GM19240 (cell line): ENCODE data around the gene AAK1.

Experiments used
- DNase-seq: peaks from one replicate; pipeline ENCODE4 v3.0.0; 2011; ENCODE audit warnings: low spot score; ENCODE audit not compliant: insufficient read length

The AAK1 gene

DNA sequence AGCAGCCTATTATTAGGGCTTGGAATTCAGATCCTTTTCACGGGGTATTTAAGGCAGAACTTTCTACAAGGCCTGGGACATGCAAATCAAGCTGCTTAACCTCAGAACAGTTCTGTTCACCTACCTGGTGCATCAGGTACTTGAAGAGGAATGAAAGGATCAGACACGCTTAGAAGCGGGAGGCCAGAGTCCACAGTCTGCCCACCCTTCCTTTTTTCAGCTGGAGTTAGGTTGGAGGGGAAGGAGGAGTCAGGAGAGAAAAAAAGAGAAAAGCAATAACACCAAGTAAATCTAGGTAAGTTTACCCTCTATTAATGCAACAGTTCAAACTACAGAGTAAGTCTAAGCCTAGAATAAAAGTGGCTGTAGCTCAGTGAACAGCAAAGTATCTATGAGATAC is 147.7 kb downstream of the AAK1 start:
- no peak for DNase-seq

DNA sequence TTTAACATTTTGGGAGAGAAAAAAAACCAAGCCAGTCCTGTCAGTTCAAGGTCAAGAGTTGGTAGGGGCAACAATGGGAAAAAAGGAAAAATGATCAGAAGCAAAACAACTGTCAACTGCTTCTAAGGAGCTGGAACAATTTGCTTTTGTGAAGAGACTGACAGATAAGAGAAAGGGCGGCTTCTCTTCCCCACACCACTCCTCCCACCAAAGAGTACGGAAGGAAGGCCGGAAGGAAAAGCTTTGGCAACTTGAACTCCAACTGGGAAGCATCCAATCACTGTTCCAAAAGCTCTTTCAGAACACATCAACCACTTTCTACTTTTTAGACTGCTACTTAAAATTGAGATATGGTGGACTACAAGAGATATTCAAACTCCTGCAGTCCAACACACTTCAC is 148.5 kb downstream of the AAK1 start:
- DNase-seq: no peak

DNA sequence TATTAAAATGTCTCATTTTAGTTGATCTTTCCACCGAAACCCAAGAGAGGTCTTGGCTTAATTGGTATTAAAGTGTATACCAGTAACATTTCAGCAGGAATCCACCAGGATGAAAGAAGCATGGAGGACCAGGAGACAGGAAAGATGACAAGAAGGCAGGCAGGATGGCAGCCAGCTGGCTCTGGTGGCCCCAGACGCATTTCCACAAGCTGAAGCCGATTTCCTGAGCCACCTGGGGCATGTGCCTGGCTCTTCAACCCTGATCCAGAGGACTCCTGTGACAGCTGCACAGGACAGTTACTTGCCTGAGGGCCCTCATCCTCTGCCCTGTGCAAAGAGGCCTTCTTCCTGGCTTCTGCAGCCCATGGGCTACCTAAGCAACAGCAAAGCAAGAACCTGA is 149.4 kb downstream of the AAK1 start:
- DNase-seq: no peak

DNA sequence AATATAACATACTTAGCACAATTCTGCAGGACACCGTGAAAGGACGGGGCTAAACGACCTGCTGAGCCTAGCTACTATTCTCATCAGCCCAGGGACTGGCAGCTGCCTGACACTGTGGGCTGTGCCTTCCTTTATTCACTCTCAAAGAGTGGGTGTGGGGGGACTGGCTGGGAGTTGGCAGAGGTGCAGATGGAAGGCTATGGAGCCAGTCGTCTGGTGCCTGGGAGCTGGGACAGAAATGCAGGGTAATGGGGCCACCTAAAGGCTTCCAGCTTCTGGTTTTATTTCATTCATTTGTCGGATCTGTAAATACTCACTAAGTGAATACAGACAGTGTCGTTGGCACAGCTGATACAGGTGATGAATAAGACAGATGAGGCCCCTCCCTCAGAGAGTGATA is 150.3 kb downstream of the AAK1 start:
- no peak for DNase-seq

DNA sequence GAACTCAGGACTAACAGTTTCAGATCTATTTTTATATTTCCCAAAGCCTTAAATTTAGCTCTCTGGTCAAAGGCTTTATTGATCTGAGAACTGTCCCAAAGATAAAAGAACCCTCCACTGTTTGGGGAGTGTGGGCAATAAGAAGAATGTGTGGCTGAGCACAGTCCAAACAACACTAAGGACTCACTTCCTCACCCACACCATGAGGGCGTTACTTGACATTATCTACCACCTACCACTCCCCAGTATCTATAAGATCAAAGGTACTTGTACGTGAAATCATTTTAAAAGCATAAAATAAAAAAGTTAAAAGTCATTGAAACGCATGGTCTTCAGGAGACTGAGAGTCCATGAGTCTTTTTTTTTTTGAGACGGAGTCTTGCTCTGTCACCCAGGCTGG is 151.7 kb downstream of the AAK1 start:
- no peak for DNase-seq

DNA sequence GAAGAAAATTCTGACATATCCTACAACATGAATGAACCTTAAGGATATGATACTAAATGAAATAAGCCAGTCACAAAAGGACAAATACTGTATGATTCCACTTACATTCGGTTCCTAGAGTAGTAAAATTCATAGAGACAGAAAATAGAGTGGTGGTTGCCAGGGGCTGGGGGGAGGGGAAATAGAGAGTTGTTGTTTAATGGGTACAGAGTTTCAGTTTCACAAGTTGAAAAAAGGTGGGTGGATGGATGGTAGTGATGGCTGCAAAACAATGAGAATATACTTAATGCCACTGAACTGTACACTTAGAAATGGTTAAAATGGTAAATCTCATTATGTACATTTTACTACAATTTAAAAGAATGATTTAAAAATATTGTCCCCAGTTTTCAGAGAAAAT is 153.1 kb downstream of the AAK1 start:
- no peak for DNase-seq

DNA sequence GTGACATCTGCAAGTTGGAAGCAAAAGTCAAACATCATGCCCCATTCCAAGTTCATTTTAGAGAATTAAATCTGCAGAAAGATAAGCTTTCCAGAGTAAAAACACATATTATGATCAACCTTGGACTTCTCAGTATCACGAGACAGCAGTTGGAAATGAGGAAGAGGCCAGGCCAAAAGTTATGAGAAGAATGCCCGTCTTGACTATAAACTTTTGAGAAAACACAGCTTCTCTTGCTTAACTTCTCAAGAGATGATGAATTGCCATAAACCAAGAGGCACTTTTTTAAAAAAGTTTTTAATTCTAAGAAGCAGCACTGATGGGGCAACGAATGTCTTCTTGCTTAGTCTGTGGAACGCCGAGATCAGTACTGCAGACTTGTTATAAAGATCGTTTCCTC is 153.7 kb downstream of the AAK1 start:
- no peak for DNase-seq

DNA sequence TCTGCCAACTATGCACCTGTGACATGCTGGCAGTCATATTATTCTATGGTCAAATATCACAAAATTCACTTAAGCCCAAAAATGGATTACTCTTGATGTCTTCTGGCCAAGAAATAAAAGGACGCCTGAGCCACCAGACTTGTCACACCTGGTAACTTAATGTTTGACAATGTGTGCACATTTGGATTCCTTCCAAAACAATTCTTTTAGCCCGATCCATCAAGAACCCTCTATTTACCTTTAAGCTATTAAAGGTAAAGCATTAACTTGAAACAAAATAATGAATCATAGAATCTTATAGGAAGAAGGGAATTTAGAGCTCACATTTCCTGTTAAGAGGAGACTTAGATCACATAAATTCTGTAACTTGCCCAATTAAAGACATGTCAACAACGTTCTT is 159.8 kb downstream of the AAK1 start:
- DNase-seq: no peak

DNA sequence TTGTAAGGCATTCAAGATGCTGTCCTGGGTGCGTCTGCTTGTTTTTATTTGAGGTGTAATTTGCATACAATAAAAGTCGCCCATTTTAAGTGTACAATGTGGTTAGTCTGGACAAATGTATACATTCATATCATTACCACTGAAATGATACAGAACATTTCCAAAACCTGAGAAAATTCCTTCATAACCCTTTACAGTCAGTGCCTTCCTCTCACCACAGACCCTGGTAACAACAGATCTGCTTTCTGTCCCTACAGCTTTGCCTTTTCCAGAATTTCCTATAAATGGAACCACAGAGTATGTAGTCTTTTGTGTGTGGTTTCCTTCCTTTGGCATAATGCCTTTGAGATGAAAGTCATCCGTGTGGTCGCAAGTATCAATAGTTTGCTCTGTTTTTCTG is 160.5 kb downstream of the AAK1 start:
- no peak for DNase-seq

DNA sequence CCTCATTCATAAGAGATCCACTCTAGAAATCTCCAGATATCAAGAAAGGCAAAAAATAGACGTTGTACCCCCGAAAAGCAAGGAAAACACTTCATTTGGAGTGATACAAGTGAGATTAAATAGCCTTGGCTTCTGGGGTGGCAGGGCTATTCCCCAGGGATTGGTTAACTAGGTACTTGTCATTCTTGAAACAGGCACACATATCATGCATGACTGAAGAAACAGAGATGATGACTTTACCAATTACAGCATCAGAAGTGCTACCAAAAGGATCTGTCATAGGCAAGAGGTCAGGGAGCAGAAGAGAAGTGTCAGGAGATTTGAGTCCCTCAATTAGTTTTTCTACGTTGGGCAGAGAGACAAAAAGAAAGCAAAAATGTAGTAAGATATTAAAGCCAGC is 161.1 kb downstream of the AAK1 start:
- DNase-seq: no peak

DNA sequence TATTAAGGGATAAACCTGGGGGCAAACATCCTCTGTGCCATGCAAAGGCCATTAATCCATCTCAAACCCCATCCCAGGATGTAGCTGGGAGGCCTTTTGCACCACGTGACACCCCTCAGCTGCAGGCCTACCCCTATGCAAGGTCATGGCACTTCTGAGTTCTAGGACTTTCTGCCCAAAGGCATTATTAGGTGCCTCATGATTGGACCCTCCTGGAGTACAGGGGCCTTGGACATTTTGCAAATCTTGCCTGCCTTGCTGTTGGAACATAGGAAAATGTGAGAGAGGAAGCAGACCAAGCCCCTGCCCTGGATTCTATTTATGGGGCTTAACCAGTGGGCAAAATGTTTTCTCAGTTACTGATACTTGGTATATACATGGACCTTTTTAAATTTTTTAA is 162.1 kb downstream of the AAK1 start:
- DNase-seq: no peak

DNA sequence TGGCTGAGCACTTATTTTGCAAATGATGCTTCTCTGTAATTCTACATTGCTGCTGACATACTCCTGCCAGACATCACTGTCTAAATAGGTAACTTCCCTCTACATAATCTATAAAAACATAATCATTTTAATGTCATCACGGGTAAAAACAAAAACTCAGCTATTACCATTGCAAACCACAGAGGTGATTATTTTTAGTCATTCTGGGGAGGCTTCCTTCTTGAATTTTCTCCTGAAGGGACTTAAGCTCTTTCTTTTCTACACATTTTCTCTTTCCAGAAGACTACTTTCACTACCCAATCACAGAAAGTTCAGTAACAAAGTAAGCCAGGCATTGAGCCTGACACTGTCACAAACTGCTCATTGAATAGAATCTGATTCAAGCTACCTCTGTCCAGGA is 165.9 kb downstream of the AAK1 start:
- no peak for DNase-seq

DNA sequence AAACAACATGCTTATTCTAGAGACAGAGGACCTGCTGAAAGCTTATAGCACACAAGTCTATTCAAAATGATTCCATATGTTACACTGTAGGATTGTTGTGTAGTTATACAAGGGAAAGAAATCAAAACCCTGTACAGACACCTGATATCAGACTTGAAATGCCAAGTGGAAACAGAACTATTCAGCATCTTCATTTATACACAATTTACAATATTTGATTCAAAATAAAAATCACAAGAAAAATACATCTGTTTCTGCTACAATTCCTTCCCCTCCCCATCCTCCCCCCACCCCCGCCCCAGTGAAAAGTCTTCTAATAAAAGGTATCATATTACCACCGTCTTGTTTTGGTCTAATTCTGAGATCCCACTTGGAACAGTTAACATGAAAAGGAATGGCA is 168.9 kb downstream of the AAK1 start:
- DNase-seq: no peak

DNA sequence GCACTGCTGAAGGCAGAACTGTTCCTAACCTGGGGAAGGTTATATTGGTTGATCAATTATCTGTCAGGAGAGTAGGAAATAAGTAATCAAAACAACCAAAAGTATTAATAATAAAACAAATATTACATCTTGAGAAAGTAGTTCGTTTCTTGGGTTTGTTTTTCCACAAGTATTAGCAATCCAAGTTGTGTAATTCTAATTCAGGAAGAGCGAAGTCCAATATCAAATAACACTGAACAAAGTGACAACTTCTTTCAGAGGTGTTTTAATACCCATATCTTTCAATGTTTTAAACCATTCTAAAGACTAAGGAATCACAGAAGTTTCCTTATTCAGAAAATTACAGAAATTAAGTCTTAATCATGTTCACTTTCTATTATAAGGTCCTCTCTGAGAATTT is 171.7 kb downstream of the AAK1 start:
- no peak for DNase-seq

DNA sequence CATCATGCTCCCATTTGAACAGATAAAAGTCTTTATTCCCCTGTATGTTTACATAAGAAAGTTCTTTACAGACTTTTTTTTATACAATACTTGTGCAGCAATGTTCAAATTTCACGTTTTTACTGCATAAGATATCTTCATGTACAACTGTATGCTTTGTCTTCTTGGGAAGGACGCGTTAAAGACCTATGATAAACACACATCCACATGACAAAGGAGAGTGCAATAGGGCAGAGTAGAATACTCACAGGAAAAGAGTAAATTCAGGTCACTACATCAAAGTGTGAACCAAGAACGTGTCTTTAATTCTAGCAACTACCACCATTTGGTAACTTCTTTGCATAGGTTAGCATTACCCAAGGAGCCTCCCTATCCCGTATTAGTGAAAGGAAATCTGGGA is 172.6 kb downstream of the AAK1 start:
- DNase-seq: no peak

DNA sequence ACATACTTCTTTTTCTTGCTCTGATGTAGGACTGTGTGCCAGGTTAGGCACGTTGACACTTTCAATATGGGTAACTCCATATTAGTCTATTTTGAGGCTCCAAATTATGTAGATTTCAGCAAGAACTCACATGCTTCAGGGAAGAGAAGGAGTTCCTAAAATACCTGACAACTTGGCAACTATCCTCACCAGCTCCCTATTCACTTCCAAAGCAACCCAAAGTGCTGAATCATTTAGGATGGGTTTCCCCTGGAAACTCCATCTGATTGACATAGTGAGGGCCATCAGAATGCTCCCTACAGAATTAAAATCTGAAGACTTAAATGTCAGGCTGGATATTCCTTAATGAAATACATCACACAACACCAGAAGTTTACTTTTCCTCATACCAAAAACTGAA is 173.8 kb downstream of the AAK1 start:
- no peak for DNase-seq

DNA sequence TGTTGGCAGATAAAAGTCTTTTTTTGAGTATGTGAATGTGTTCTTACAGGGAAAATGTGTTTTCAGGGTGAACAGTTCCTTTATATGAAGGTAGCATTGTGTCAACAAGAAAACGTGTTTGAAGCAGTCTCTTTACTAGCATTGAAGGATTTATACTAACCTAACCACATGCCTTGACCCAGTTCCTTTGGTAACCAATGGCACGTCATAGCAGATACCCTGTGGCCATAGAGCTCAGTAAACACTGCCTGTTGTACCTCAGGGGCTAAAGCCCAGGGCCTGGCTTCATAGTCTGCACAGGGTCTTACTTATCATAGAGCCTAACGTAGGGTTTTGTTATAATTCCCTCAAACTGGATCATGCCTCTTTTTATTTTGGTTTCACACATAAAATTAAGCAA is 174.2 kb downstream of the AAK1 start:
- DNase-seq: no peak

DNA sequence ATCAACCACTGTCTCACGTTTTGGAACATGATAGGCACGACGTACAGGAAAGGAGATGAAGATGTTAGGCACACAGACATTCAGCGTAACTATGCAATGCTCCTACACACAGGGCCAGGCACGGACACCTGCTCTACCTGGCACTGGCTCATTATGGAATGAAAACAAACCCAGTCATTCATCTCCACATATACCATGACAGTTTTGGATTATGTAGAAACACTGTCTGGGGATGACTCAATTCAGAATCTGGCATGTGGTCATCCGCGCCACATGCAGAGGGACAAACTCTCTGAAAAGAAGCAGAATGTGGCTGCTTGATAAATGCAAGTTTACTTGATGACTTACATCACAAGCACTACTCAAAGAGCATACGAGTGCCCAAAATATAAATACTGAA is 176.8 kb downstream of the AAK1 start:
- DNase-seq: no peak

DNA sequence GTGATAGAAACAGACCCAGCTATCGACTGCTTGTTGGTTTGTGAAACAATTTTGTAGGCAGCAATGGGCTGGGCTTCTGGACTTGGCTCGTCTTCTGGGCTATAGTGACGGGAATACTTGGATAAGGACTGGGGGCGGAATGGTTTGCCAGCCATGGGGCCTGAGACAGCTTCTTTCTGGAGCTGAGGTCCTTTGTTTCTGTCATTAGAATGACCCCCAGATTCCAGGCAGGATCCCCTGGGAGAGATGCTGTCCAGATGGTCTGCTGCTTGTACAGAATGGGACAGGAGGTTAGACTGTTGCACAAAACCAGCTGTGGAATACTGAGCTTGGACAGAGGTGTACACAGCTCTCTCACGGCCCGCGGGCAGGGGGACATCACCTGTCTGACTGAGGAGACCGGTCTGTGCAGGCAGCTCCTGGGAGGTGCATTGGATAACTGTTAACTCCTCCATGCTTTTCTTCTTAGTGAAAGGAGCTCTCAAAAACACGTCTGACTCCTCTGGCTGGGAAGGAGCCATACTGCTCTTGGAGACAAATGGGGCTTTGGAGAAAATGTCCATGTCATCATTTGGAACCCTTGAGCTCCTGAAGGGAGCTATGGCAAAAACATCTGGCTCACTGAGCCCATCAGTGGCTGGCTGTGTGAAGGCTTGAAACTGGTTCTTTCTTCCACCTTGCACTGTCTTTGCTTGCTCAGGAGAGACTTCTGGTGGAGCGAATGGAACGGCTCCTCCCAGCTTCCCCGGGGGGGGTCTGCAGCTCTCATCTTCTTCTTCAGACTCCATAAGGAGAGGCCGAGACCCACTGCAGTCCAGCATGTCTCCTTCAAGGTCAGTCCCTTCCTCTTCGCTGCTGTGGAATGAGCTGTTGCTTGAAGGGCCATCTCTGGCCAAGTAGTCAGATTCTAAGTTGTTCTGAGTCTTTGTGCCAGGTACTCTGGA is 177.8 kb downstream of the AAK1 start:
- no peak for DNase-seq

DNA sequence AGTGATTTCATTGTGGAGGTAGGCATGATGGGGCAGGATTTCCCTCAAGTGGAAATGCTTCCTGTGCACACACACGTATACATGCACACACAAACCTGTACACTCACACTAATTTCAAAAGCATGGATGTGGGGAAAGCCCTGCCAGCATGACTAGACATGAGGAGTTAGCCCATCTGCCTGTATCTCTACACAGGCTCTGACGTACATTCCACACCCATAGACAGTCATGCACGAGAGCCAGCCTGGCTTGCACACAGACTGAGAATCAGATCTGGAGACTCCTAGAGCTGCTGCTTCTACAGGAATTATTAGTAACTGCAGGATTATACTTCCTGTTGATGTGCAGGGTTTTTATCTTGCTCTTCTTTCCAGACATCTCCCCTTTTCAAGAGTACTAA is 179.0 kb downstream of the AAK1 start:
- DNase-seq: no peak

DNA sequence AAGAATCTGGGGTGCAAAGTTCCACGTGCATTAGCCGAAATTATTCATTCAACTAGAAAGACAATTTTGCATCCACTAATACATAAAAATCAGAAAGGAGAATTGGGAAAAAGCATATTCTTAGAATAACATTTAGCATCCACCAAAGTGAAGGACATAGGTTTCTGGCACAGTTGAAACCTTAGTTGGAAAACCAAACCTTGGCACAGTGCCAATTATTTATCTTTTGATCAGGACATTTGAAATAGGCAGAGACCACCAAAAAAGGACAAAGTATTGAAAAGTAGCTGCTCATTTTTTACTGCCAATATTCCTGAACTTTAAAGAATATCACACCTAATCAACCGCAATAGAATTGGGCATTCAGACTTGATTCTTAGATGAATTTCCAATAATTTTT is 180.8 kb downstream of the AAK1 start:
- no peak for DNase-seq

DNA sequence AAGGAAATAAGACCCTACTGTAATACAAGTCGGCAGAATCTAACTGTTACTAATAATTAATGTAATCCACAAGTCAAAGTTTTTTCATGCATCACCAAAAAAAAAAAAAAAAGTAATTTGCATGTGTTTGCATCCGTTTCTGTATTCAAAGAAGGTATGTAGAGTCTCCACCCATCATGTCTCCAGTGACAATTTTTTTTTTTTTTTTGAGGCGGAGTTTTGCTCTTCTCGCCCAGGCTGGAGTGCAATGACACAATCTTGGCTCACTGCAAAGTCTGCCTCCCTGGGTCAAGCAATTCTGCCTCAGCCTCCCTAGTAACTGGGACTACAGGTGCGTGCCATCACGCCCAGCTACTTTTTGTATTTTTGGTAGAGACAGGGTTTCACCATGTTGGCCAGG is 182.1 kb downstream of the AAK1 start:
- no peak for DNase-seq

DNA sequence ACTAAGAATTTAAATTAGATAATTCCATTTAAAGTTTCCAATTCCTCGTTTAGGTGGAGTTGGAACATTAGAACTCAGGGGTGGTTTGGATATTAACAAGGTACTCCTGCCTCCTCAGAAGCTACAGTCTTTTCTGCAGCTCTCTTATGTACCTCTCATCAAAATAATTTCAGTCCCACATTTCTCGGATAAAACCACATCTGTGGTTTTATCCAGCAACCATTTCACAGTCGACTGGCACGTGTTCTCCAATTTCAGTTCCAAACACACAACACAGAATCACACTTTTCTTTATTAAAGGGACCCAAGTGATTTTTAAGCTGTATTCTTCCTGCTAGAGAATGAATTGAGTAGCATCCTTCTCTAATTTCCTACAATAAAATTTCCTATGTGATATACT is 183.6 kb downstream of the AAK1 start:
- DNase-seq: no peak
